ES-I3 (cell line): ENCODE measurements around the gene CHRM1.

Experiments used
- H3K36me3 ChIP-seq: 2 replicates; pipeline ENCODE4 v1.6.1; 2013; ENCODE audit warnings: mild to moderate bottlenecking, low read length, control low read depth, moderate library complexity; ENCODE audit not compliant: insufficient read depth
- H3K4me1 ChIP-seq: 2 replicates; pipeline ENCODE4 v1.6.1; 2013; ENCODE audit warnings: mild to moderate bottlenecking, control low read depth, low read length; ENCODE audit not compliant: insufficient read depth
- H3K9ac ChIP-seq: 2 replicates; pipeline ENCODE4 v1.6.1; 2013; ENCODE audit warnings: low read depth, mild to moderate bottlenecking, low read length, moderate library complexity
- H3K9me3 ChIP-seq: 2 replicates; pipeline ENCODE4 v1.6.1; 2013; ENCODE audit warnings: mild to moderate bottlenecking, low read length, moderate library complexity; ENCODE audit not compliant: control insufficient read depth, insufficient read depth

CHRM1 gene

DNA sequence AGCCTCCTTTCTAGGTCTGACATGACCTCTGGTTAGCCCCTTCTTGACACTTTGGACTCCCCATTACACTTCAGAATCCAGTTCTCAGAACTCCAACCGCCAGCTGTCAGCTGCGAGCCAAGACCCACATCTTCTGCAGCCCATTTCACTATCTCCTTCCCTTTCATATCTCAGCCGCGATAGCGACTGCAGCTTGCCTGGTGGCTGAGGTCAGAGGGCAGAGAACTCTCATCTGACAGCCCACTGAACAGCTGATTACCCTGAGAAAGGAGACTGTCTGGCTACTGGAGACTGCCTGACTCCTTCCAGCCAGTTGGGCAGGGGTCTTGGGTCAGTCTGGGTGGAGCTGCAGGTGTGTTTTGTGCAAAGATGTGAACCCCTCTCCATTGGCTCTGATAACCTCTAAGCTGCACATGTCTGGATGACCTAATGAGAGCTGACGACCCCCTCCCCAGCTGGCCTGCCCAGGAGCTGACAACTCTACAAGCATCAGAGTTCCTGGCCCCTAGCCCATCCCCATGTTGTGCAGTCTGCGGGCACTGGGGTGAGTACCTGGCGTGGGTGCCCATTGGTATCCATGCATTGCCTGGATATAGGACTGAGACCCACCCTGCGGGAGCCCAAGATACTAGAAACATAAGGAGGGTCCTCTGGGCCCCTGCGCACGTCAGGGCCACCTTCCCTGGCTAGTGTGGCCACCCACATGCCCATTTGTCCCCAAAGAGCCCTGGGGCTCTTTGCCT, 1.1 kb downstream of the CHRM1 start:
- H3K4me1 ChIP-seq: peaks cover 3% of the 10 kb centered on the region; the same call in 1 of the 2 replicates
- no peaks in the 10 kb centered on the region for H3K9me3 ChIP-seq
- H3K9ac ChIP-seq: peak overlapping the region; percentile 9; the same call in 1 of the 2 replicates
- H3K36me3 ChIP-seq: no peaks in the 10 kb centered on the region

DNA sequence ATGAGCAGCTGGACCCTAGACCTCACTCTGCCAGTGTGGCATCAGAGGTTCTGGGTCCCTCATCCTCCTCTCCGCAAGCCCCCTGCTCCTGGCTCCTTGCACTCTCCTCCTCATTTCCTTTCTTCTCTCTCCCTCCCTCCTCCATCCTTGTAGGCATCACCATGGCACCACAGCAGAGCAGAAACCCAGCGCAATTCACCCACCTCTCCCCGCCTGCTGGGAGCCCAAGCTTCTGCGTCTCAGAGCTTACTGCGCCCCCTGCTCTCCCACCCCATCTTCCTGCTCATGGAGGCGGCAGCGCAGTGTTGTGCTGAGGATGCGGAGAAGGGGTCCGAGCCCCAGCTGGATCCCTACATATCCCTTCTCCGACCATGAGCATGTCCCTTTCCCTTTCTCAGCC, 1.7 kb downstream of the CHRM1 start:
- Histone ChIP-seq H3K9me3 (no peaks in the 10 kb centered on the region), H3K9ac (peak overlapping the region; percentile 9; the same call in 1 of the 2 replicates), H3K36me3 (no peaks in the 10 kb centered on the region), H3K4me1 (peaks cover 3% of the 10 kb centered on the region; the same call in 1 of the 2 replicates)

DNA sequence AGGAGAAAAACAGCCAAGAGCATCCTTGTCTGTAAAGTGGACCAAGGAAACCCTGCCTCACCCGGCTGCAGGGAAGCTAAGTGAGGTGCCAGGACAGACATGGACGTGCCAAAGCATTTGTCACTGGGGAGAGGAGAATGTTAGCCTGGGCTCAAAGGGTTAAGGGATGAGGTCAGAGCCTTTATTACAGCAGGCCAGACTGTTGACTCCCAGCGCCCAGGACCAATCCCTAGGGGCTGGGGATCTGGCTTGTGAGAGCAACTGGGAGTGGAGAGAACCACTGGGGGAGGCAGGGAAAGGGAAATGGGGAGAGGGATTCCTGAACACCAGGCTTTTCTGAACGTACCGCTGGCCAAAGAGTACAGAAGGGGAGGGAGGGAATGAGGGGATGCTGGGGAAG, 2.6 kb downstream of the CHRM1 start:
- peaks cover 3% of the 10 kb centered on the region; the same call in 1 of the 2 replicates for H3K4me1 ChIP-seq
- no peak overlapping the region for H3K9ac ChIP-seq
- no peaks in the 10 kb centered on the region for H3K9me3 ChIP-seq
- H3K36me3 ChIP-seq: no peaks in the 10 kb centered on the region

DNA sequence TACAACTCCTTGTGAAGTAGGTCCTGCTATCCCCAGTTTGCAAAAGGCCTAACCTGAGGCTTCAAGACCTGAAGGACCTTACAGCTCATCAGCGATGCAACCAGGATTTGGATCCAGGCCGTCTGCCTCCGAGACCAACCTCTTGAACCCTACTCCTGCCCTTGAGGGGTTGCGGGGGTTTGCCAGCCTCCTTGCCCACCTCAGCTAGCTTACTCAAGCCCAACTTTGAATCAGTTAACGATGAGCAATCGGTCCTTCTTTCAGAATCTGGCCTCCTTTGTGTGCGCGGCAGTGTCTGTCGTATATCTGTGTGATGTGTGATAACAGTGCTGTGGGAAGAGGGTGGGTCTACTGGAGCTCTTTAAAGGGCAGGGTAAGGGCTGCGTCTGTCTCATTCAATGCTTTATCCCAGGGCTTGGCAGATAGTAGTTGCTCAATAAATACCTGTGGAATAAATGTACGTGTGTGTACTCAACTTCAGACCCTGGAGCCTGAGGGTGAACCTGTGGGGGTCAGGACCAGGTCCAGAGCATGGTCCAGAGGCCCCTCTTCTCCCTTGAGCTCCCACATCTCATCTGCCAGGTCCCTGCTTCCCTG, 3.2 kb downstream of the CHRM1 start:
- H3K9ac ChIP-seq: no peak overlapping the region
- H3K4me1 ChIP-seq: peaks cover 3% of the 10 kb centered on the region; the same call in 1 of the 2 replicates
- H3K9me3 ChIP-seq: no peaks in the 10 kb centered on the region
- no peaks in the 10 kb centered on the region for H3K36me3 ChIP-seq

DNA sequence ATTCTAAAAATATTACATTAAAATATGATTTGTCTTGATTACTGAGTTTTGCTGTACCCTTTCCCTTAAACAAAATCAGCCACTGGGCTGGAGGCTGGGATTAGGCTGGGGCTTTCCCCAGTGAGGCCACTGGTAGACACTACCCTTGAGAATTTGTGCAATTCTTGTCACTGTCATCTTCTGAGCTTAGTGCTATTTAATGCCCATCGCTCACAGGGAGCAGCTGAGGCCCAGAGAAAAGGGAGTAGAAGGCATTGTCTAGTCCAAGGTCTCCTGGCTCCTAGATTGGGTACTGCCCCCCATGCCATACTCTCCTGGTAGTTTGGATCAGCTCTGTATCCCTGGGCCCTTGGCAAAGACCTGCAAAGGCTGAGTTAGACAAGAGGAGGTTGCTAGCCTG, 6.7 kb downstream of the CHRM1 start:
- H3K4me1 ChIP-seq: no peaks in the 10 kb centered on the region; the same call in 1 of the 2 replicates
- H3K36me3 ChIP-seq: no peaks in the 10 kb centered on the region
- no peak overlapping the region for H3K9ac ChIP-seq
- no peaks in the 10 kb centered on the region for H3K9me3 ChIP-seq

DNA sequence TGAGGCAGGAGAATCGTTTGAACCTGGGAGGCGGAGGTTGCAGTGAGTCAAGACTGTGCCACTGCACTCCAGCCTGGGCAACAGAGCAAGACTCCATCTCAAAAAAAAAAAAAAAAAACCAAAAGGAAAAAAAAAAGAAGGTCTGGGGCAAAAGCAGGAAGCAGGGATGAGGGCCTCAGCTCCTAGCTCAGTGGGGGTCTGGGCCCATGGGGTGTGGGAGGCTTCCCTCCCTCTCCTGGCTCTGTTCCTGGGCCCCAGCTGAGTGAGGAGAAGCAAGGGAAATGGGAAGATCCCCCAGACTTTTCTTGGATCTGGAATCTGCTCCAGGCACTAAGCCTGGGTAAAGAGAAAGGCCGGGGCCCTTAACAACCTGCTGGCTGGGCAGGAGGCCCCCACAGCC, 8.9 kb downstream of the CHRM1 start:
- H3K4me1 ChIP-seq: peaks cover 6% of the 10 kb centered on the region; the same call in 1 of the 2 replicates
- H3K9me3 ChIP-seq: no peaks in the 10 kb centered on the region
- no peak overlapping the region for H3K9ac ChIP-seq
- H3K36me3 ChIP-seq: no peaks in the 10 kb centered on the region

DNA sequence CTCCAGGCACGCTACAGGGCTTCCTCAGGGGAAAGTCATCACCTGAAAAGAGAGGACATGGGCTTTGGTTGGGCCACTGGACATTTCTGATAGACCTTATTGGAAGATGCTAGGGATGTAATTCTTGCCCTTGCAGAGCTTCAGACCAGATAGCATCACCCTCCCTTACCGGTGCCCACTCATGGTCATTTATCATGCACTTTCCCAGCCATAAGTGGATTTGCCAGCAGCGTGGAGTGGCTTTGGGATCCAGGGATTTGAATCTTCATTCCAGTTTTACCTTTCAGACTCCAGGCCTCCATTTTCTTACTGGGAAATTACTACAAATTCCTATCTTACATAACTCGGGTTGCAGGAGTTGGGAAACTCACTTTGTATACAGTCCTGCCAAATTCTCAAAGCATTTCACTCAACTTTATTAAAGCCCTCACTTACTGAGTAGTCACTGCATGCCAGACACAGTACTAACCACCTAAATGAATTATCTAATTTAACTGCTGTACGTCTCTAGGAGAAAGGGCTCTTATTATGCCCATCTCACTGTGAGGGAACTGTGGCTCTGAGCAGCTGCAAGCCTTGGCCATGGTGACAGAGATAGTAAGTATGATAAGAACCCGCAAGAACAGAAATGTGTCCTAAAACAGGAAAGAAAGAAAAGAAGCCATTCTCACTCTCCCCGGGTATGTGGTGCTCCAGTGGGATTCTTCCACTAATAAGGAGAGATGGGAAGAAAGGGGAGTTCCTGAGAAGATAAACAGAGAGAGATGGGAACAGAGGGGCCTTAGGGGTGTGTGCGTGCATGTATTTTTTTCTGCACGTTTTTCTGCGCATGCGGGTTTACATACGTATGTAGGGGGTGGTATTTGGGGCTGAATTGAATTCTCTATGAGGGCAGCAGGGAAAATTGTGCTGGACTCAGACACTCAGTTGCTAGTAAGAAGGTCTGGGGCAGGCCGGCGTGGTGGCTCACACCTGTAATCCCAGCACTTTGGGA, 9.7 kb downstream of the CHRM1 start:
- peaks cover 6% of the 10 kb centered on the region; the same call in 1 of the 2 replicates for H3K4me1 ChIP-seq
- H3K9ac ChIP-seq: no peak overlapping the region
- no peaks in the 10 kb centered on the region for H3K9me3 ChIP-seq
- H3K36me3 ChIP-seq: no peaks in the 10 kb centered on the region

DNA sequence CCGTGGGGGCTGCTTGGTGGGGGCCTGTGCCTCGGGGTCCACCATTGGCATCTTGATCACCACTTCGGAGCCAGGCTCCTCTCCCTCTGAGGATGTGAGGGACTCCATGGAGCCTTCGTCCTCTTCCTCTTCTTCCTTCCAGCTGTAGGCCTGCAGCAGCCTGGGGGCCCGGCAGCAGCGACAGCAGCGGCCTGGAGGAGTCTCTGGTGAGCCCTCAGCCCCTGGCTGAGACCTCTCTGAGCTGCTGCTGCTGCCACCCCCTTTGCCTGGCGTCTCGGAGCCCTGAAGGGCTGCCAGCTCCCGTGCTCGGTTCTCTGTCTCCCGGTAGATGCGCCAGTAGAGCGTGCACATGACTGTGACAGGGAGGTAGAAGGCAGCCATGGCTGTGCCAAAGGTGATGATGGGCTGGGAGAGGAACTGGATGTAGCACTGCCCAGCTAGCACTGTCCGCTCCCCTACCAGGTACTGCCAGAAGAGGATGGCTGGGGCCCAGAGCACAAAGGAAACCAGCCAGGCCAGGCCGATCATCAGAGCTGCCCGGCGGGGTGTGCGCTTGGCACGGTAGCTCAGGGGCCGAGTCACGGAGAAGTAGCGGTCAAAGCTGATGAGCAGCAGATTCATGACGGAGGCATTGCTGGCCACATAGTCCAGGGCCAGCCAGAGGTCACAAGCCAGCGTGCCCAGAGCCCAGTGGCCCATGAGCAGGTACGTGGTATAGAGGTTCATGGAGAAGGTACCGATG, 10.9 kb downstream of the CHRM1 start:
- no peaks in the 10 kb centered on the region for H3K9me3 ChIP-seq
- peaks cover 6% of the 10 kb centered on the region; the same call in 1 of the 2 replicates for H3K4me1 ChIP-seq
- no peaks in the 10 kb centered on the region for H3K36me3 ChIP-seq
- no peak overlapping the region for H3K9ac ChIP-seq

DNA sequence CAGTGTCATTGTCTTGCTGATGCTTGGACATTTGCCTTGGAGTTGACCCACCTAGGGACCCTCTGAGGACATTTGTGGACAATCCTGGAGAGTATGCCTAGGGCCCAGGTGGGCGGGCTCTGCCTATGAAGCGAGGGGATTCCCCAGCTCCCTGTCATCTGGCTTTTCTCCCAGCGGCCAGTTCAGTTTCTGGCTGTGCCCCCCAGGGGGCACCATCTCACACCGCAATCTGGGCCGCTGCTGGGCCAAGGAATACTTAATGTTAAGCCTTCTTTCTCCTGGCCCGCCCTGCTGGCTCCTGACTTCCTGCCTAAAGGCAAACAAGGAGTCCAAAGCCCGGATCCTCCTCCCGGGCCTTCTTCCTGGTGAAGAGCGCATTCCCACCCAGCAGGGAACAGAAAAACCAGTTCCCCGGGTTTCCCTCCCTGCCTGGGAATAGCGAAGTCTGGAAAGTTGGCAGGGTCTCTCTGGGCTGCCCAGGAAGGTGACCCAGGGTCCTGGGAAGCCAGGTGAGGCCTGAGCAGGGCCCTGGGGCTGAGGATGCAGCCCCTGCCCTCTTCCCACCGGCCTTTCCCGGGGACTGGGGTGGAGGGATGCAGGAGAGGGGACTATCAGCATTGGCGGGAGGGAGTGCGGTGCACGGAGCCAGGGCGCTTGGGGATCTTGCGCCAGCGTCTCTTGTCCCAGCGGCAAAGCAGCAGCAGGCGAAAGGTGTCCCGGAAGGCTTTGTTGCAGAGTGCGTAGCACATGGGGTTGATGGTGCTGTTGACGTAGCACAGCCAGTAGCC, 11.9 kb downstream of the CHRM1 start:
- Histone ChIP-seq H3K9ac (peak overlapping the region; percentile 25; the same call in 1 of the 2 replicates), H3K4me1 (peaks cover 6% of the 10 kb centered on the region; the same call in 1 of the 2 replicates), H3K36me3 (no peaks in the 10 kb centered on the region), H3K9me3 (no peaks in the 10 kb centered on the region)

DNA sequence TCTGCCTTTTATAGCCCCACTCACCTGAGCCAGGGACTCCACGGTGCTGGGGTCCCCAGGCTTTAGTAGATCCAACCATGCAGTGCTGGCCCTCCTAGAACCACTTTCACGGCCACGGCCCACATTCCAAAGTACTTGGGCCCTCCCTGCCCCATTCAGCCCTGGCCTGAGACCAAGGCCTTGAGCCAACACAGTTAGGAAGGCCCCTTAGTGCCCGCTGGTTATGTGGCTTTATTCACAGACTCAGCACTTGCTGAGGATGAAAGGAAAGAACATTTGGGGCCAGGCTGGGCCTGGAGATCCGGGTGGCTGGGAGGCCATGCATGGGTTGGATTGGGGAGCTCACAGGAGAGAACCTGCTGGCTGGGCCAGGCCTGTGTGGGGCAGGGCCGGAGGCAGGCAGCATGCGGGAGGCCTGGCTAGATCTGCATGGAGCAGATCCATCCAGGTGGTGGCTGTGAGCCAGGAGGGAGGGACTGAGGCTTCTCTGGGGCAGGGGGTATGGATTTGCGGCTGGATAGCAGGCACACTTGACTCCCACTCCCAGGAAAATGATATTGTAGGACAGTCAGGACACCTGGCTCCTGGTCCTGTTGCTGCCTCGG, 12.6 kb downstream of the CHRM1 start:
- Histone ChIP-seq H3K9ac (no peak overlapping the region), H3K36me3 (no peaks in the 10 kb centered on the region), H3K4me1 (peaks cover 6% of the 10 kb centered on the region; the same call in 1 of the 2 replicates), H3K9me3 (no peaks in the 10 kb centered on the region)

DNA sequence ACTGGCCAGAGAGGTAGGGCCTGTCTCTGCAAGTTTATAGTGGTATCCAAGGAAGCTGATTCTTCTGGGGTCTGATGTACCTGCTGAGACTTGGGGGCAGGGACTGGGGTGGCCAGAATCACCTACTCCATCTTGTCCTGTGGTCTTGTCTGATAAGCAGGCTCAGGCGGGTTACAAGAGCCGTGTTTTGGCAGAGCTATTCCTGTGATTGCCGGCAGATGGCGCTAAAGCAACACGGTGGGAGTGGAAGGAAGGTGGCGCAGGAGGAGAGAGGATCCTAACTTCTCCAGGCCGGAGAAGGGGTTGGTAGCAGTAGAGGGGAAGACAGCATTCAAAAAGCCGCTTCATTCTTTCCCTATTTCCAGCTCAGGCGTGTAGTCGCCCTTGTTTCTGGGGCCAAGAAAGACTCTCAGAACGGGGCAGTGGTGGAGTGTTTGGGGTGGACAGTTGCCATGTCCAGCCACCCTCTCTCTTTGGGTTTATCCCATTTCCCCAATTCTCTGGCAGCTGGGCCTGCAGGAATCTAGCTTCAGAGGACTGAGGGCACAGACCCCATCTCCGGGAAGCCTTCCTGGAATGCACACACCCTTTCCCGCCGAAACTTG, 15.1 kb downstream of the CHRM1 start:
- peaks cover 6% of the 10 kb centered on the region; the same call in 1 of the 2 replicates for H3K4me1 ChIP-seq
- no peaks in the 10 kb centered on the region for H3K36me3 ChIP-seq
- no peak overlapping the region for H3K9ac ChIP-seq
- no peaks in the 10 kb centered on the region for H3K9me3 ChIP-seq

DNA sequence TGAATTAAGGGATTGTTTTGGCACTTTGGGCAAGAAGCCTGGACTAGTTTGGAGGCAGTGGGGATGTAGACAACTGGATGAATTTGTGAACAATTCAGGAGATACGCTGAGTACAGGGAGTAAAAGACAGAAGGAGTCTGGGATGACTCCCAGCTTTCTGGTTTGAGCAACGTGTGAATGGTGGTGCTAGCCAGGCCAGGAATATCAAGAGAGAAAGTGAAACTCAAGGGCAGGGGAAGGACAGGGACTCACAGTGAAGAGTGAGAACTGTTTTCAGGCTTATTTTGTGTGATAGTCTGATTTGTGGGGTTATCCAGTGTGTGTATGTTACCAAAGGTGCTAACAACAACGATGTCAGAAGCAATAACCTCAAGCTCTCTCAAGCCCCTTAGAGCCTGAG, 15.9 kb downstream of the CHRM1 start:
- no peaks in the 10 kb centered on the region for H3K9me3 ChIP-seq
- H3K9ac ChIP-seq: no peak overlapping the region
- H3K36me3 ChIP-seq: no peaks in the 10 kb centered on the region
- peaks cover 6% of the 10 kb centered on the region; the same call in 1 of the 2 replicates for H3K4me1 ChIP-seq
